Fibroblast of the aortic adventitia (primary cell): ENCODE data around the gene RNU7-1. TPM values are rescaled to one million over a fixed set of nuclear protein-coding genes. Genes with fewer than 3 reads are reported as not detected.

Source experiments
- DNase-seq: peaks from one replicate; pipeline ENCODE4 v3.0.0-alpha.2; 2010; ENCODE audit warnings: low read depth
- H3K4me3 ChIP-seq: 2 replicates; pipeline ENCODE4 v1.5.1; 2011; ENCODE audit warnings: low read depth, mild to moderate bottlenecking, control low read depth, low read length, moderate library complexity
- total RNA-seq: library from RNA; depleted of rRNA; stranded (reverse); fragments of >200 nt; gene quantifications from 2 replicates; pipeline ENCODE4 v1.2.3, GENCODE V29; 2012; ENCODE audit warnings: low replicate concordance
- TF ChIP-seq, protein P1 (sequence below): IDR thresholded peaks from 2 replicates; pipeline ENCODE4 v1.5.1; 2011; ENCODE audit warnings: mild to moderate bottlenecking, low read length, control low read depth, inconsistent platforms; ENCODE audit not compliant: insufficient read depth

RNU7-1 gene
- total RNA-seq, 1 donor, result not detected

DNA sequence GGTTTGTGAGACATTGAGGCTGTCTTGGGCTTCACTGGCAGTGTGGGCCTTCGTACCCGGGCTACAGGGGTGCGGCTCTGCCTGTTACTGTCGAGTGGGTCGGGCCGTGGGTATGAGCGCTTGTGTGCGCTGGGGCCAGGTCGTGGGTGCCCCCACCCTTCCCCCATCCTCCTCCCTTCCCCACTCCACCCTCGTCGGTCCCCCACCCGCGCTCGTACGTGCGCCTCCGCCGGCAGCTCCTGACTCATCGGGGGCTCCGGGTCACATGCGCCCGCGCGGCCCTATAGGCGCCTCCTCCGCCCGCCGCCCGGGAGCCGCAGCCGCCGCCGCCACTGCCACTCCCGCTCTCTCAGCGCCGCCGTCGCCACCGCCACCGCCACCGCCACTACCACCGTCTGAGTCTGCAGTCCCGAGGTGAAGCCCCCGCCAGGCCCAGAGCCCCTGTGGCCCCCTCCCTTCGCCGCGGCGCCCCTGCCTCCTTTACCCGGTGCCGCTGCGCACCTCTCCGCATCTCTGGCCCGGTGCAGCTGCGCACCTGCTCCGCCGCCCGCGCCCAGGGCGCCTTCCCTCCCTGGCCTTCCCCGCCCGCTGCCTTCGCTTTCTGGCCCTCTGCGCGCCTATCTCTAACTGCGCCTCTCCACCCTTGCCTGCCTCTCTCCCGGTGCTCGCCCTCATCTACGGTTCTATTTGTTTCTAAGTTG lies 29.2 kb upstream of the RNU7-1 start, which contains the start of gene ENO2:
TSS of gene ENO2 (plus strand) at position 335 of the 701 bp plus-strand sequence. CDS start 1,253 bp downstream, outside the sequence.
- TF ChIP-seq, protein P1, sequence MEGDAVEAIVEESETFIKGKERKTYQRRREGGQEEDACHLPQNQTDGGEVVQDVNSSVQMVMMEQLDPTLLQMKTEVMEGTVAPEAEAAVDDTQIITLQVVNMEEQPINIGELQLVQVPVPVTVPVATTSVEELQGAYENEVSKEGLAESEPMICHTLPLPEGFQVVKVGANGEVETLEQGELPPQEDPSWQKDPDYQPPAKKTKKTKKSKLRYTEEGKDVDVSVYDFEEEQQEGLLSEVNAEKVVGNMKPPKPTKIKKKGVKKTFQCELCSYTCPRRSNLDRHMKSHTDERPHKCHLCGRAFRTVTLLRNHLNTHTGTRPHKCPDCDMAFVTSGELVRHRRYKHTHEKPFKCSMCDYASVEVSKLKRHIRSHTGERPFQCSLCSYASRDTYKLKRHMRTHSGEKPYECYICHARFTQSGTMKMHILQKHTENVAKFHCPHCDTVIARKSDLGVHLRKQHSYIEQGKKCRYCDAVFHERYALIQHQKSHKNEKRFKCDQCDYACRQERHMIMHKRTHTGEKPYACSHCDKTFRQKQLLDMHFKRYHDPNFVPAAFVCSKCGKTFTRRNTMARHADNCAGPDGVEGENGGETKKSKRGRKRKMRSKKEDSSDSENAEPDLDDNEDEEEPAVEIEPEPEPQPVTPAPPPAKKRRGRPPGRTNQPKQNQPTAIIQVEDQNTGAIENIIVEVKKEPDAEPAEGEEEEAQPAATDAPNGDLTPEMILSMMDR, result no peak
- peak; percentile 51 for DNase-seq
- peak within 1 kb of the TSS; percentile 82 for H3K4me3 ChIP-seq

DNA sequence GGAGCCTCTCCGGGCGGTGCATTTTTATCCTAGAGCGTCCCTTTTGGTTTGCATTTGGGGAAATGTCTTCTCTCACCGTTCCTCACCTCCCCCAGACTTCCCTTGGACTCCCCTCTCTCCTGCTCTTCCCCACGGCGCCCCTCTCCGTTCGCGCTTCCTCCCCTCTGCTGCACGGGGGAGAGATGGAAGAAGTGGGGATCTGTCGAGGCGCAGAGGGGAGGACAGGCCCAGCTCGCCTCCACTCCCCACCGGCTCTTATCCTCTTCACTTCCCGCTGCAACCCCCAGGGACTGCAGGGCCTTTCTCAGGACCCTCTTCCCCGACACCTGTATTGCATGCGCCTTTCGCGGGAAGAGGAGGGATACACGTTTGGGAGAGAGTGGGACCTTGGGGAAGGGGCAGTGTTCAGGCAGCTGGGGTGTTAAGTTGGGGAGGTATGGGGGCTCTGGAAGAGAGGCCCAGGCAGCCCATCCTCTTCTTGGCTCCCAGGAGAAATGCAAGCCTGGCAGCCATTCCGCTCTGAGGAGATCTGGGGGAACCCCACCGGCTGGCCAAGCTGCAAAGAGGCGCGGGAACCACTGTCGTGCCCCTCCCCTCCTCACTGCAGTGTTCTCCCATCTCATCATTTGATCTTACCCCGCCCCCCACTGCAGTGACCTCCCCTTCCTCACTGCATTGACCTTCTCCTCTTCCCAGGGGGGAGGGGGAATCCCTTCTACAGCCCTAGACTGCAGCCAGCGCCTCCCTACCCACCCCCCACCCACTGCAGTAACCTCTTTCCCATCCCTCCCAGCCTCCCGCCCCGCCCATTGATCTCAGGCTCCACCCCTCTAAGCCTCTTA lies 28.4 kb upstream of the RNU7-1 start:
- TF ChIP-seq, protein P1, result peak; percentile 3
- peak overlapping the region; percentile 82 for H3K4me3 ChIP-seq
- DNase-seq, result no peak

- no peak for DNase-seq
- H3K4me3 ChIP-seq, result peak overlapping the region; percentile 82
- TF ChIP-seq, protein P1, result no peak
Observed at GRCh38 chr12:6915789-6916285, 27.8 kb upstream of the RNU7-1 start.

DNA sequence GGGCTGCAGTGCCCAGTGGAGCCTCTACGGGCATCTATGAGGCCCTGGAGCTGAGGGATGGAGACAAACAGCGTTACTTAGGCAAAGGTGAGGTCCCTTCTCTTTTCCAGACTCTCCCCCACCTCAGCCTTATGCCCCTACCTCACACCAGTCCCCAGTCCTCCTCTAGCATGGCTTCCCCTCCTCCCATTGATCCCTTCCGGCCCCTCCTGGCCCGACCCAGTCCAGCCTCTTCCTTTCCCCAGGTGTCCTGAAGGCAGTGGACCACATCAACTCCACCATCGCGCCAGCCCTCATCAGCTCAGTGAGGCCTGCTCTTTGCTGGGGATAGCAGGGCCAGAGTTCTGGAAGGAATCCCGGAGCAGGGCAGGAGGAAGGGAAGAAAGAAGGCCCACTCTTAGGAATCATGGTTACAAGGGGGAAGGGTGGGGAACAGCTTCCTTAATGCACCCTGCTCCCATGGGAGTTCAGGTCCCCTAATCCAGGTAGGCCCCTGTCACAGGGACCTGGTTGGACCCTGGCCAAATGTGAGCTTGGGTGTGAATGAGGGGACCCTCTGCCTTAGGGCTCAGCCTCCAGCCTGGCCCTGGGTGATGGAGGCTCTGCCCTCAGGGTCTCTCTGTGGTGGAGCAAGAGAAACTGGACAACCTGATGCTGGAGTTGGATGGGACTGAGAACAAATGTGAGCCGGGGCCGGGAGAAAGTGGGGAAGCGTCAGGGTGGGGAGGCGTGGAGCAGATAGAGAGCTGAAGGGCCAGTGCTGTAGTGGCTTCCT lies 27.0 kb upstream of the RNU7-1 start:
- TF ChIP-seq, protein P1, result no peak
- no peak overlapping the region for H3K4me3 ChIP-seq
- no peak for DNase-seq

GRCh38 chr12:6917491-6918231 lies 26.0 kb upstream of the RNU7-1 start:
- TF ChIP-seq, protein P1, result no peak
- no peak for DNase-seq
- H3K4me3 ChIP-seq, result no peak overlapping the region

DNA sequence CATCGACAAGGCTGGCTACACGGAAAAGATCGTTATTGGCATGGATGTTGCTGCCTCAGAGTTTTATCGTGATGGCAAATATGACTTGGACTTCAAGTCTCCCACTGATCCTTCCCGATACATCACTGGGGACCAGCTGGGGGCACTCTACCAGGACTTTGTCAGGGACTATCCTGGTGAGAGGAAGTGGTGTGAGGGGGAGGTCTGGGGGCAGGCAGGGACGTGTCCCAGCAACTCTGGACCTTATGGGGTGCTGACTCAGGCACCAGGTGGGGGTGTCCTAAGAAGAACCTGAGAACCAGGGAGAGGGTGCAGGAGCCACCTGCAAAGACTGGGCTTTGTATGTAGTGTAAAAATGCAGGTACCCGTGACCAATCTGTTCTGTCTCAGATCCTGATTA lies 24.0 kb upstream of the RNU7-1 start:
- no peak for DNase-seq
- TF ChIP-seq, protein P1, result no peak
- no peak overlapping the region for H3K4me3 ChIP-seq
